WTC11 (cell line): Measurements from ENCODE around the gene CCDC181. TPM values are rescaled to one million over a fixed set of nuclear protein-coding genes. Genes with fewer than 3 reads are reported as not detected.

ENCODE experiments used
- ATAC-seq: fragments of 200-7000 bp; cut with Tn5 transposase; 2 replicates; pipeline ENCODE4 v1.10.0; 2021; ENCODE audit warnings: mild to moderate bottlenecking, moderate library complexity
- CTCF ChIA-PET: fragments of 300-600 bp; sonication (Branson Sonifier 250); formaldehyde crosslinking; loops from one replicate; lab custom pipeline; 2021; ENCODE audit warnings: antibody characterized with exemption; lab: Charles Lee
- POLR2A ChIA-PET: fragments of 350-600 bp; sonication (Branson Sonifier 250); formaldehyde crosslinking; loops from one replicate; lab custom pipeline; 2021; ENCODE audit warnings: antibody characterized with exemption; lab: Charles Lee
- DNase-seq: peaks from one replicate; pipeline ENCODE4 v3.0.0; 2021; ENCODE audit warnings: low spot score
- H3K27ac Mint-ChIP-seq: 2 replicates; pipeline ENCODE4 v1.8.0; 2021; ENCODE audit warnings: mixed read lengths
- H3K27me3 Mint-ChIP-seq: 2 replicates; pipeline ENCODE4 v1.8.0; 2021; ENCODE audit warnings: low read depth, mild to moderate bottlenecking, moderate library complexity, mixed read lengths
- H3K36me3 Mint-ChIP-seq: 2 replicates; pipeline ENCODE4 v1.8.0; 2021; ENCODE audit warnings: mixed read lengths
- H3K4me1 Mint-ChIP-seq: 2 replicates; pipeline ENCODE4 v1.8.0; 2022; ENCODE audit warnings: mixed read lengths
- H3K4me3 Mint-ChIP-seq: 2 replicates; pipeline ENCODE4 v1.8.0; 2021; ENCODE audit warnings: mild to moderate bottlenecking, moderate library complexity, mixed read lengths
- H3K9me3 Mint-ChIP-seq: 2 replicates; pipeline ENCODE4 v1.8.0; 2021; ENCODE audit warnings: mixed read lengths
- ATF2 ChIP-seq: sonication (generic); formaldehyde crosslinking; IDR thresholded peaks from 2 replicates; pipeline ENCODE4 v1.8.1; 2022; ENCODE audit warnings: low read depth, missing genetic modification reagents, borderline replicate concordance
- ATF6 ChIP-seq: sonication (generic); formaldehyde crosslinking; IDR thresholded peaks from 2 replicates; pipeline ENCODE4 v1.8.1; 2023; ENCODE audit warnings: mild to moderate bottlenecking, missing genetic modification reagents
- EMX1 ChIP-seq: fragments of 250-450 bp; sonication (Bioruptor Pico); IDR thresholded peaks from 2 replicates; pipeline ENCODE4 v1.8.0; 2021; ENCODE audit warnings: mild to moderate bottlenecking
- FOXP1 ChIP-seq: sonication (generic); formaldehyde crosslinking; IDR thresholded peaks from 2 replicates; pipeline ENCODE4 v1.8.0; 2022; ENCODE audit warnings: missing genetic modification reagents, mild to moderate bottlenecking, moderate library complexity, borderline replicate concordance
- GRHL2 ChIP-seq: fragments of 250-450 bp; sonication (Bioruptor Pico); IDR thresholded peaks from 2 replicates; pipeline ENCODE4 v1.8.0; 2022; ENCODE audit warnings: mild to moderate bottlenecking, moderate library complexity; ENCODE audit not compliant: insufficient replicate concordance, severe bottlenecking
- HMGA2 ChIP-seq: fragments of 250-450 bp; sonication (Bioruptor Pico); IDR thresholded peaks from 2 replicates; pipeline ENCODE4 v1.4.0; 2021; ENCODE audit warnings: mild to moderate bottlenecking, moderate library complexity
- IRF2 ChIP-seq: sonication (generic); formaldehyde crosslinking; IDR thresholded peaks from 2 replicates; pipeline ENCODE4 v1.8.0; 2022; ENCODE audit warnings: low read depth, missing genetic modification reagents, borderline replicate concordance
- JUN ChIP-seq: sonication (generic); formaldehyde crosslinking; IDR thresholded peaks from 2 replicates; pipeline ENCODE4 v1.8.0; 2023; ENCODE audit warnings: mild to moderate bottlenecking, missing genetic modification reagents
- MYBL2 ChIP-seq: sonication (generic); formaldehyde crosslinking; IDR thresholded peaks from 2 replicates; pipeline ENCODE4 v1.8.1; 2023; ENCODE audit warnings: mild to moderate bottlenecking, moderate library complexity, missing genetic modification reagents
- NFE2L1 ChIP-seq: sonication (generic); formaldehyde crosslinking; IDR thresholded peaks from 2 replicates; pipeline ENCODE4 v1.8.1; 2023; ENCODE audit warnings: missing genetic modification reagents
- NR3C1 ChIP-seq: sonication (generic); formaldehyde crosslinking; conservative IDR thresholded peaks from 2 replicates; pipeline ENCODE4 v1.8.1; 2023; ENCODE audit warnings: low read depth, mild to moderate bottlenecking, missing genetic modification reagents
- PRDM15 ChIP-seq: sonication (generic); formaldehyde crosslinking; IDR thresholded peaks from 2 replicates; pipeline ENCODE4 v1.8.0; 2022; ENCODE audit warnings: missing genetic modification reagents
- ZBTB43 ChIP-seq: sonication (generic); formaldehyde crosslinking; IDR thresholded peaks from 2 replicates; pipeline ENCODE4 v1.8.1; 2023; ENCODE audit warnings: mild to moderate bottlenecking, missing genetic modification reagents
- ZNF512 ChIP-seq: sonication (generic); formaldehyde crosslinking; IDR thresholded peaks from 2 replicates; pipeline ENCODE4 v1.8.1; 2022; ENCODE audit warnings: missing genetic modification reagents, borderline replicate concordance
- total RNA-seq: library from RNA; stranded (reverse); gene quantifications from 3 replicates; pipeline ENCODE4 v1.2.3, GENCODE V29; 2021

CCDC181 gene
- total RNA-seq, 1 experiment from 2014 or later = 1.5 TPM

GRCh38 chr1:169367096-169367685 lies 60.1 kb downstream of the CCDC181 start (continued):
- TF ChIP-seq PRDM15 (CRISPR knock-in tag) = no peak
- TF ChIP-seq ZNF512 (CRISPR knock-in tag) = no peak
- no peak for TF ChIP-seq IRF2 (CRISPR knock-in tag)
- no peak for TF ChIP-seq NFE2L1 (CRISPR knock-in tag)
- no peak for TF ChIP-seq ATF2

GRCh38 chr1:169364948-169365347 lies 62.3 kb downstream of the CCDC181 start:
- CTCF ChIA-PET = no interaction called here
- no peaks in the 10 kb centered on the region for H3K9me3 Mint-ChIP-seq
- DNase-seq (no peak), ATAC-seq (no peak)
- H3K27ac Mint-ChIP-seq = no peak overlapping the region
- no peaks in the 10 kb centered on the region for H3K36me3 Mint-ChIP-seq
- TF ChIP-seq GRHL2 (CRISPR knock-in tag) = no peak
- POLR2A ChIA-PET = interaction anchor here (0.6 kb wide), 1 partner anchor 727 kb away, joined by 3 read pairs; no protein-coding TSS in a partner anchor
- H3K4me3 Mint-ChIP-seq = no peak overlapping the region
- no peaks in the 10 kb centered on the region for H3K27me3 Mint-ChIP-seq
- no peaks in the 10 kb centered on the region; the same call in 1 of the 2 replicates for H3K4me1 Mint-ChIP-seq

GRCh38 chr1:169363046-169363730 lies 64.1 kb downstream of the CCDC181 start:
- Mint-ChIP-seq H3K4me3 (no peak overlapping the region), H3K27me3 (no peaks in the 10 kb centered on the region), H3K4me1 (no peaks in the 10 kb centered on the region), H3K9me3 (no peaks in the 10 kb centered on the region), H3K27ac (no peak overlapping the region), H3K36me3 (no peaks in the 10 kb centered on the region)
- TF ChIP-seq HMGA2 (CRISPR knock-in tag) (peak; percentile 19; the same call in 1 of the 2 replicates), JUN (CRISPR knock-in tag) (no peak)
- DNase-seq (no peak), ATAC-seq (no peak)
- CTCF ChIA-PET = no interaction called here
- POLR2A ChIA-PET = no interaction called here

- Mint-ChIP-seq H3K27me3 (no peaks in the 10 kb centered on the region), H3K9me3 (no peaks in the 10 kb centered on the region), H3K4me3 (no peak overlapping the region), H3K4me1 (no peaks in the 10 kb centered on the region), H3K36me3 (no peaks in the 10 kb centered on the region), H3K27ac (no peak overlapping the region)
- POLR2A ChIA-PET = no interaction called here
- CTCF ChIA-PET = interaction anchor here (0.7 to 1.4 kb wide), 2 partner anchors 13 to 326 kb away, joined by 3 read pairs; no protein-coding TSS in a partner anchor
- DNase-seq (no peak), ATAC-seq (no peak)
- TF ChIP-seq NR3C1 (no peak), ZBTB43 (no peak), ATF6 (CRISPR knock-in tag) (no peak), MYBL2 (CRISPR knock-in tag) (no peak), PRDM15 (CRISPR knock-in tag) (no peak), FOXP1 (no peak), EMX1 (CRISPR knock-in tag) (no peak)
Measured at GRCh38 chr1:169361281-169361680, 66.0 kb downstream of the CCDC181 start.
